ENCODE data around the gene TMEM87B.
"Not testable (repeated sequence)": the region's sequence is repeated elsewhere in the genome, so short reads cannot be mapped to it uniquely, and the experiment has no call there.

Gene TMEM87B

DNA sequence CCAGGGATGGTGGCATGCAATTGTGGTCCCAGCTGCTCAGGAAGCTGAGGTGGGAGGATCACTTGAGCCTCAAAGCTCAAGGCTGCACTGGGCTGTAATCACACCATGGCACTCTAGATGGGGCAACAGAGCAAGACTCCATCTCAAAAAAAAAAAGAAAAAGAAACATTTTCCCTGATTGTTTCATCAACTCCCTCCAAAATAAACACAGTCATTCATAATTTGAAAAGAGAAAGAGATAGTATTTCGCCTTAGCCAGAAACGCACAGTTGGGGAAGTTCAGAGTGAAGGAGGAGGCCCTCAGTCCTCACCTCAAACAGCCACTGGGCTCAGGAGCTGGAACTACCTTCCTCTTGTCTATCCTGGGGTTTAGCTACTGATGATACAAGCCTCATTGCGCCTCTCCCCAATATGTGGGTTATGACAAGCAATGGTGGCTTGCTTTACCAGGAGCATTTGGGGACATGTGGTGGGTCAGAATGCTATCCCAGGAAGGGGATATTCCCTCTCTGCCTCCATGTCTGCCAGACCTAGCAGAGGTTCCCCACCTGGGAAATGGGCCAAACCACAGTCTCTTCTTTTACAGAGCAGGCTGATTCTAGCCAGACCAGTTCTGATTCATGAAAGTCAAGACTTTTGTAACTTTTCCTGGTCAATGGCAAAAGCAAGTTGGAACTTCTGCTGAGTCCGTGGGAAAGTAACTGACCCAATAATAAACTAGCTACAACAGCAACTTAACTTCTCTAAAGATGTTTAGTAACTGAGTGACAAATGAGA lies 22.2 kb upstream of the TMEM87B start:
- DNase-seq (ENCODE audit: low spot score), result peak; percentile 37

DNA sequence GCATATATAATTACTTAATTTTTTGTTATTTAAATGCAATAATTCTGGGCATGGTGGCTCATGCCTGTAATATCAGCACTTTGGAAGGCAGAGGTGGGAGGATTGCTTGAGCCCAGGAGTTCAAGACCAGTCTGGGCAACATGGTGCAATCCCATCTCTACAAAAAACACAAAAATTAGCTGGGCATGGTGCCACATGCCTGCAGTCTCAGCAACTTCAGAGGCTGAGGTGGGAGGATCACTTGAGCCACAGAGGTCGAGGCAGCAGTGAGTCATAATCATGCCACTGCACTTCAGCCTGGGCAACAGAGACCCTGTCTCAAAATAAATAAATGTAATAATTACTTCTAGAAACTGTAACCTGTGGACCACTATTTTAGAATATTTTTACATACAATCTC lies 21.5 kb upstream of the TMEM87B start:
- no peak for DNase-seq (ENCODE audit: low spot score)

DNA sequence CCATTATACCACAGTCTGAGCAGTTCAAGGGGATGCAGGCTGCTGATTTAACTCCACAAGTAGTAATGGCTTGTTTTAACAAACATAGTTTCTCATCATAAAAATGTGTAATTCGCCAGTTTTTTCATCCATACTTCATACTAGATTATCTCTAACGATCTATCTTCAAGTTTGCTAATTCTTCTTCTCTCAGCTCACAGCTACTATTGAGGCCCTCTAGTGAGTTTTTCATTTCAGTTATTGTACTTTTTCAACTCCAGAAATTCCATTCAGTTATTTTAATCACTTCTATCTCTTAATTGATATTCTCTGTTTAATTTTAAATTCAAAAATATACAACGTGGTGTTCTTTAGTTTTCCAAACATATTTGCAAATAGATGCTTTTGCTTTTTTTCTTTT lies 20.1 kb upstream of the TMEM87B start:
- no peak for DNase-seq (ENCODE audit: low spot score)

DNA sequence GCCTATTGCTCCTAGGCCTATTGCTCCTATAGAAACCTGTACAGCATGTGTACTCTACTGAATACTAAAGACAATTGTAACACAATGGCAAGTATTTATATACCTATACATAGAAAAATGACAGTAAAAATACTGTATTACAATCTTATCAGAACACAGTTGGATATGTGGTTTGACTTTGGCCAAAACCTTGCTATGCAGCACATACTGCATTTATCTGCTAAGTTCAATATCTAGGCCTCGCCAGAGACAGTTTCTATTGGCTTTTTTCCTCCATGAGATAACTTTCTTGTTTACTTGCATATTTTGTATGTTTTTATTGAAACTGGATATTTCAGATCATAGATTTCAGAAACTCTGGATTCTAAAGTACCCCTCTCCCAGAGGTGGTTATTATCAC lies 19.3 kb upstream of the TMEM87B start:
- DNase-seq (ENCODE audit: low spot score), result no peak

DNA sequence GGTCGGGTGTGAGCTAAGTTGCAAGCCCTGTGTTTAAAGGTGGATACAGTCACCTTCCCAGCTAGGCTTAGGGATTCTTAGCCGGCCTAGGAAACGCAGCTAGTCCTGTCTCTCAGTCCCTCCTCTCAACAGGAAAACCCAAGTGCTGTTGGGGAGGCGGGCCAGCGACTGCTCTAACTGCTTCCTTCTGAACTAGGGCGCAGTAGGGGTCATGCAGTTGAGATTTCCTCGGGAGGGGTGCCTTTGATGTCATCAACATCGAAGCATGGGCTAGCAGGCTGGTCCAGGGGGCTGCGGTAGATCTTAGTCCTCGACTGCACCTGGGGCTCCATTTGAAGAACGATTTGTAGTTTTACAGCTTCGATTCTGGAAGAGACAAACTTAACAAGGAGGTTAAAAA lies 15.5 kb upstream of the TMEM87B start:
- not testable (repeated sequence) for DNase-seq (ENCODE audit: low spot score)

DNA sequence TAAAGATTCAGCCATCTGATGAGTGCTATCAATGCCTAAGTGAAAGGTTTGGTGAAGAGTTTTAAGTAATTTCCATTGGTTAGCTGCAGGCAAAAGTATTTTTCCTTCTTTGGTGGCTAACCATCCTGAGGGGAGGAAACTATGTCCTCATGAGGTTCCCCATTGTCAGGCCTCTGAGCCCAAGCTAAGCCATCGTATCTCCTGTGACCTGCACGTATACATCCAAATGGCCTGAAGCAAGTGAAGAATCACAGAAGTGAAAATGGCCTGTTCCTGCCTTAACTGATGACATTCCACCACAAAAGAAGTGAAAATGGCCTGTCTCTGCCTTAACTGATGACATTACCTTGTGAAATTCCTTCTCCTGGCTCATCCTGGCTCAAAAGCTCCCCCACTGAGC lies 15.0 kb upstream of the TMEM87B start:
- DNase-seq (ENCODE audit: low spot score), result not testable (repeated sequence)

DNA sequence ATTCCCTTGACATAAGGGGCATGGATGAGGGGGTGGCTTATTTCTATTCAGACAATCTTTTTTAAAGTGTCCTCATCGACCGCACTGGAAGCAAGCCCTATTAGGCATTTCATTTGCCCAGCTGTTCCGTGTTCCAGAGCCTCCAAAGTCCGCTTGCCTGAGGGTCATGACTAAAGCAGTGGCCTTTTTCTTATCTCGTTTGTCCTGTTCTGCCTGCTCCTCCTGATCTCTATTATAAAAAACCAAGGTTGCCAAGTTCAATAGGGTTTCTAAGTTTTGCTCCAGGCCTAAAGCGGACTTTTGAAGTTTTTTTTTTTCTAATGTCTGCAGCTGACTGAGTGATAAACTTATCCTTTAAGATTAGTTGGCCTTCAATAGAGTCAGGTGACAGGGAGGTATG lies 13.6 kb upstream of the TMEM87B start:
- not testable (repeated sequence) for DNase-seq (ENCODE audit: low spot score)

DNA sequence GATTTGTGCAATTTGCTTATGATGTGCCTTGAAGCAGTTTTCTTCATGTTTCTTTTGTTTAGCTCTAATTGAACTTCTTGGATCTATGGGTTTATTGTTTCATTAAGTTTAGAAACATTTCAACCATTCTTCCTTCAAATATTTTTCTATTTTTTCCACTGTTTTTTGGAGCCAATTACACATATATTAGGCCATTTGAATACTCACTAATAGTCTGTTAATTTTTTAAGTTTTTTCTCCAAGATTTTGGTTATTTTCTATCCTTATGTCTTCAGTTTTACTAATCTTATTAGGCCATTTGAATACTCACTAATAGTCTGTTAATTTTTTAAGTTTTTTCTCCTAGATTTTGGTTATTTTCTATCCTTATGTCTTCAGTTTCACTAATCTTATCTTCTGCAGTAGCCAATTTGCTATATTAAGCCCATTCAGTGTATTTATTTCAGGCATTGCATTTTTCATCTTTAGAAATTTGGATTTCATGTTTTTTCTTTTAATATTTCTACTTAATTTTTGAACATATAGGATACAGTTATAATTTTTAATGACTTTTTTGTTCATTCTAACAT lies 9.5 kb upstream of the TMEM87B start:
- no peak for DNase-seq (ENCODE audit: low spot score)

DNA sequence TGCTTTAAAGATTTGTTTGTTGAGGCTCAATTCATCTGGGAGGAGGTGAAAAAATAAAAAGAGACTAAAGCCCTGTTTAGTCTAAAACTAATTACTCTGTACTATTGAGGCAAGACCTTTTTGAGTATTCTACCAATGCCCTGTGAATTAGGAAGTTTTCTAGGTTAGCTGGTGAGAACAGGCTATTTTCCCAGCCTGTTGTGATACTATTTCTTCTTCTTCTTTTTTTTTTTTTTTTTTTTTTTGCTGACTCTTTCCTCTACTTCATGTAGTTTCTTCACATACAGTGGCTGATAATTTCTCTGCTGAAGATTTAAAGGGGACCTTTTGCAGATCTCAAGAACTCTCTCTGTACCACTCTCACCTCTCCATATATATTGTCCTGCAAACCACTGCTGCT lies 8.8 kb upstream of the TMEM87B start:
- no peak for DNase-seq (ENCODE audit: low spot score)

DNA sequence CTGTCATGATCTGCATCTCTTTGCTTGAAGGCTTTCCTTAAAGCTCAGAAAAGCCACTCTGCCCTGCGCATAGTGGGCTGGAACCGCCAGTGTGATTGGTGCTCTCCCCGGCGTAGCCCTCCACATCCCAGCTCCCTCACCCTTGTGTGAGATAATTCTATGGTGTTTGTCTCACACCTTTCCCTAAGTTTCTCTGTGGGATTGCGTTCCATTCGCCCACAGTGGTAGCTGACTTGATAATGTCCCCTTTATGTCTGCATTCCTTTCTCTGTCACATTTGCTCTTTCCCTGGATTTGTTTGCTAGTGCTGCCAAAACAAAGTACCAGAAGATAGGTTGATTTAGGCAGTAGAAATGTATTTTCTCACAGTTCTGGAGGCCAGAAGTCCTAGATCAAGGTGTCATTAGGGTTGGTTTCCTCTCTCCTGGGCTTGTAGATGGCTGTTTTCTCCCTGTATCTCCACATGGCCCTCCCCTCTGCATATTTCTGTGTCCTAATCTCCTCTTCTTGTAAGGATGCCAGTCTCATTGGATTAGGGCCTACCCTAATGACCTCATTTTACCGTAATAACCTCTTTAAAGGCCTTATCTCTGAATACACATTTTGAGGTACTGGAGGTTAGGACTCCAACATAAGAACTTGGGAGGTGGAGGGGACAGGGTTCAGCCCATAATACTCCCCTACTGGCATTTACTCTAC lies 7.4 kb upstream of the TMEM87B start:
- DNase-seq (ENCODE audit: low spot score), result no peak

DNA sequence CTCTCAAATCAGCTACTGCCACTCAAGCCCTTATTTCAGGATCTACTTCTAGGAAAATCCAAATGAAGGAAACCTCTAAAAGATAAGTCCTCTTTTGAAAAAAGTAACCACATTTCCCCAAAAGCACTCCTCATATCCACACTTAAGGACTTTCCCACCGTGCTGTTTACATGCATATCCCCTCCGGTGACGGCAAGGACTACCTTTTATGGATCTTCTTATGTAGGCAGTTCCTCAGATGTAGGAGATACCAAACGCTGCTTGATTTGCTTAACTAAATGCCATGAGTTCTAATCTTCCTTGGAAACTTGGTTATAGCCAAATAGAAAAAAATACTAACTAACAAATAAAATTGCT lies 6.9 kb upstream of the TMEM87B start:
- DNase-seq (ENCODE audit: low spot score), result no peak

DNA sequence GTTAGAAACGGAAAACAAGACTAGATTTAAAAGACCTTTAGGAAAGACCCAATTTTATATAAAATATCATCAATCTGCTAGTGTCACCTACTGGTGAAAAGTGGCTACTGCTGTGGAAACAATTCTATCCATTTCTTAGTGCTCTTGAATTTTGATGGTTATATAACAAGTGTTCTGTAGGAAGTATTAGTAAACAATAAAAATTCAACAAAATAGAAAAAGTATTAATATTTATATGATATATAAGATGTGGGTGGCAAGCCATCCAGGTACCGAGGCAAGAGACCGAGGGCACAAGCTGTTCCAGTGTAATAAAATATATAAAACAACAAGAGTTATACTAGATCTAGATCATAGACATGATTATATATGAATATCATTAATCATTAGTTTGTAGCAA lies 6.2 kb upstream of the TMEM87B start:
- DNase-seq (ENCODE audit: low spot score), result peak; percentile 68

DNA sequence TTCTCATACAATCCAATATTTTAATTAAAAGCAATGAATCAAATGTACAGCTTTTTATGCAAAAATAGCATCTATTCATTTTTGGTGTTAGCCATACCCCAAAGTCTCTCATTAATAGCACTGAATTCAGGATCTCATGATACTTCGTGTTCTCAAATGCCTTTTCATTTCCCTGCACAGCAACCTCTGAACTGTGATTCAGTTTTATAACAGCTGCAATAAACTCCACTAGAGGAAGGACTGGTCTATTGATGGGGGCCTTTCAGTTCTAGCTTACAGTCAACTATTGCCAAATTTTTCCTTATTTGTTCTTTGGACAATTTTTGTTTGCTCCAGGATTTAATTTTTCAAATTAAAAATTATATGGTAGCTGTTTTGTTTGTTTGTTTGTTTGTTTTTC lies 4.8 kb upstream of the TMEM87B start:
- no peak for DNase-seq (ENCODE audit: low spot score)

DNA sequence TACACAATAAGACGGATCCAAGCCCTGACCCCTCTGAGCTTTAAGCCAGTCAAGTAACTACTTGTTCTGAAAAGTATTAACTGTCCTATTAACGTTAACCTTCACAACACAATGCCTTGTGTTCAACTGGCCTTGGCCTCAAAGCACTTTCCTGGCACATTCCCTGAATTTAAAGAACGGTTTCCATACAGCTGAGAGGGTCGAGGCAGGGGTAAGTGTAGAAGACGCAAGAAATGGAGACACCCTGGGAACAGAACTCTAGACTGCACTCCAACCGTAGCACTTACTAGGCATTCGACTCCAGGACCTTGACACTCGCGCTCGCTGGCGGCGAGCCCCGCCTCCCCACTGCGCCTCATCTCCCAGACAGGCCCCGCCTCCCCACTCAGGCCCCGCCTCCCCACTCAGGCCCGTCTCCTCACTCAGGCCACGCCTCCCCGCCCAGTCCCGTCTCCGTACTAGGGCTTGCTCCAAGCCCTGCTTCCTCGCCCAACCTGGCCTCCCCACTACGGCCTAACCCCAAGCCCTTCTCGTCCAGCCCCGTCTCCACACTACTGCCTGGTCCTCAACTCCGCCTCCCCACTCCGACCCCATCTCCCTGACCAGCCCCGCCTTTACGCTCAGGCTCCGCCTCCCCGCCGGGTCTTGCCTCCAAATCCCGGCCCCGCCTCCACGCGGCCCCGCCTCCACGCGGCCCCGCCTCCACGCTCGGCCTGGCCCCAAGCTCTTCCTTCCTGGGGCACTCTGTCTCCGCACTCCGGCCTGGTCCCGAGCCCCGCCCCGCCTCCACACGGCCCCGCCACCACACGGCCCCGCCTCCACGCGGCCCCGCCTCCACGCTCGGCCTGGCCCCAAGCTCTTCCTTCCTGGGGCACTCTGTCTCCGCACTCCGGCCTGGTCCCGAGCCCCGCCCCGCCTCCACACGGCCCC lies 887 bp upstream of the TMEM87B start:
- DNase-seq (ENCODE audit: low spot score), result peak; percentile 97

DNA sequence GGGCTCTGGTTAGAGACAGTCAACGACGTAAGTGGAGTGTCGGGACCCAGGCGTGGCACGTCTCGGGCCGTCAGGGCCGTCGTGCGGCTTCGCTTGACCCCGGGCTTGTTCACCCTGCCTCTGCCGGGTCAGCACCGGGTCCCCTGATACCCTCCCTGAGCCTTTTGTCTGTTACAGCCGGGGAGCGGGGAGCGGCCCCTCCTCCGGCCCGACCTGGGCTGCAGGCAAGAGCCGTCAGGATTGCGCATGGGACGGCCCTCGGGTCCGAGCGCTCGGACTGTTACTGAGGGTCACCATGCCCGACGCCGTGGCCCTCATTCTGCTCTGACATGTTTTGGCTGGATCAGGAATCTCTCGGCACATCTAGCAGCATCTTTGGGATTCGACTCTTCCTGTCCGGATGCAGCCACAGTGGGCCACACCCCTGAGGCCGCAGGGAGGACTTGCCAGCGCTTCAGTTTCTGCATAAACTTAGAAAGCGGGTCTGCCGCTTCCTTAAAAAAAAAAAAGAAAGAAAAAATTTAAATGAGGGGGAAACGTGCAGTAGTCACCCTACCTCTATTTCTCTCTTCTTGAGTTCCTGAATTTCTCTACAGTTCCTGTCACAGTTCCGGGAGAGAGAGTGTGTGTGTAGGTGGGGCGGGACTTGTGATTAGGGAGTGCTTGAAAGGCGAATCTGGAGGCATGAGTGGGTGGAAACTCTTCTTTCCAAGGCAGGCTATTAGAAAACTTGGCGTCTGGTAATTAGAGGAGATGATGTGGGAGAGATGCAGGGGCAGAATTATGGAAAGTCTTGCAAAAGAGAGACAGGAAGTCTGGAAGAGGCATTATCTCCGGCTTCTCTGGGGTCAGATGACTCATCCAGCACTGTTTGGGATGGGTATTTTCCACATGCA lies 909 bp downstream of the TMEM87B start:
- peak; percentile 76 for DNase-seq (ENCODE audit: low spot score)

DNA sequence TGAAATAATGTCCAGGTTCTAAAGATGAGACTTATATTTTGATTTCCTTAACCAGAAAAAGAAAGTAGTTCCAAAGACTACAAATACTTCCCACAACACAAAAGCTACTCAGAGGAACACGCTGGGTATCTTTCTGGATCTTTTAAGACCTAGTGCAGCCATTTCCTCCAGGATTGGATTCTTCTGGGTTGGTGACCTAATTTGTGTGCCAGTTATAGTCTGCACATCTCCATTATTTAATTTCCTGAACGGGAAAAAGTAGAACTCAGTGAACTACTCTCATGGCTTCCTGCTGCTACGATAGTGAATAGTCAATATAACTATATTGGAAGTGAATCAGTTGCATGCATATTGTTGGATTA lies 1.5 kb downstream of the TMEM87B start:
- no peak for DNase-seq (ENCODE audit: low spot score)

DNA sequence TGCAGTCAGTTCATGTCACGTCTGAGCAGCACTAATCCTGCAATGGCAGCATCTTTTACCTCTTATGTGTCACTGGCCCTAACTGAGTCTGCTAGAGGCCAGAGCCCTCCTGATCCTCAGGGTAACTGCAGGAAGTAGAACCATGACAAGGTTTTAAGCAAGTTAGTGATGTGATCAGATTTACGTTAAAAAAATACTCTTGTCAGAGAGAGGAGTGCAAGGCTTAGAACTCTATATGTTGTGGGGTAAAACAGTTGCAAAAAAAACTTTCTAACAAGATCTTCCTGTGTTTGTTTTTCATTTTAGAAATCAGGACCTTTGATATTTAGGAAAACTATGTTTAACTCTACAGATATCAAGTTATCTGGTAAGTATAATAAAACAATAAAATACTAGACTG lies 4.6 kb downstream of the TMEM87B start:
- no peak for DNase-seq (ENCODE audit: low spot score)

DNA sequence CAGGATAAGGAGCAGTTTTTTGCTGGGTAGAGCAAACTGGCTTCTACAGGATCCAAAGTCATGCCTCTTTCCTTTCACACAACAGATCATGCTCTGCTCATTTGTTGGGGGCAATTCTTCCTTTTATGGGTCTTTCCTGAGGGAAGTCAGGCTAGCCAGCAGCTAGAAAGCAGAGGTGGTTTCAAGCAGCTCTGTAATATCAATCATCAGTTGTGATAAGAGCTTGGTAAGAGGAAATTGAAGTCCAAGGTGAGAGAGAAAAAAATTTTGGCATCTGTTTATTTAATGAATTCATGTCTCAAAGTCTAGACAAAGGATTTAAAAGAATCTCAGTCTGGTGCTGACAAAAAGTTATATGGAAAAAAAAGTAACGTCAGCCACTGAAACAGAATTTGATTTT lies 6.2 kb downstream of the TMEM87B start:
- DNase-seq (ENCODE audit: low spot score), result no peak

DNA sequence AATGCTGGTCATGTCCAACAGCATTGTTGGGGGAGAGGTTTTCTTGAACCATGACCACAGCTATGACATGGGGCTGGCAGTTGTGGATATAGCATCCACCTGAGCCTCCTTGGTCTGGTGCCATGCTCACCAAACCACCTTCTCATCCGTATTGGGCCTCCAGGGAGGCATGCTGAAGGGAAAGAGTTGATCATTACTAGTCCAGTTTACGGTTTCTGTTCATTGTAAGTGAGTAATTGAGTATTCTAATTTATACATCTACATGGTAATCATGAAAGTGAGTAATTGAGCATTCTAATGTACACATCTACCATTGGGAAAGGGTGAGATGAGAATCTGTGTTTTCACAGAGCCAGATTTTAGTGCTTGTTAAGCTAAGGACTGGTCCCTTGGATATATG lies 6.8 kb downstream of the TMEM87B start:
- DNase-seq (ENCODE audit: low spot score), result no peak

DNA sequence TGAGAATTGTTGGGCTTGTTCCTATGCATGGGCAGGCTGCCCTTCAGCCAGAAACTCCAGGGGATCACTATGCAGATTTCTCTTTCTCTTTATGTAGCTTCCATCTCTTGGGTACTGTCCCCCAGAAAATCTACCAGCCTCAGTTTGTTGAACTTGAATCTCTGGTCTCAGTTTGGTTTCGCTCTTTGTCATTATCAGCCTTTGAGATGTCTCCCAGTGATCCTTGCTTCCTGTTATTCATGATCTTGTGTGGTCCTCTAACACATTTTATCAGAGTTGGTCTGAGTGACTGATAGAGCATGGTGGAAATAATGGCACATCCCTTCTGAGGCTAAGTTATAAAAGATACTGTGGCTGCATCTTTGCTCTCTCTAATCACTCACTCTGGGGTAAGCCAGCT lies 7.8 kb downstream of the TMEM87B start:
- no peak for DNase-seq (ENCODE audit: low spot score)

DNA sequence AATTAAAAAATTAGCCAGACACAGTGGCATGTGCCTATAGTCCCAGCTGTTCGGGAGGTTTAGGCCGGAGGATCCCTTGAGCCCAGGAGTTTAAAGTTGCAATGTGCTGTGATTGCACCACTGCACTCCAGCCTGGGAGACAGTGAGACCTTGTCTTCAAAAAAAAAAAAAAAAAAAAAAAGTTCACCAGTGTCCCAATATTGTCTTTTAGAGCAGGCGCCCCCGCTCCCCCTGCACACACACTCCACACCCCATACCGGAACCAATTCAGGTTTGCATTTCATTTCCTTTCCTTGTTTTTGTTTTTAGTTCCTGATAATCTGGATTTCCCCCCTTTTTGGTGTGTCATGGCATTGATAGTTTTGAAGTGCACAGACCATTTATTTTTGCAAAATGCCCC lies 10.4 kb downstream of the TMEM87B start:
- no peak for DNase-seq (ENCODE audit: low spot score)

DNA sequence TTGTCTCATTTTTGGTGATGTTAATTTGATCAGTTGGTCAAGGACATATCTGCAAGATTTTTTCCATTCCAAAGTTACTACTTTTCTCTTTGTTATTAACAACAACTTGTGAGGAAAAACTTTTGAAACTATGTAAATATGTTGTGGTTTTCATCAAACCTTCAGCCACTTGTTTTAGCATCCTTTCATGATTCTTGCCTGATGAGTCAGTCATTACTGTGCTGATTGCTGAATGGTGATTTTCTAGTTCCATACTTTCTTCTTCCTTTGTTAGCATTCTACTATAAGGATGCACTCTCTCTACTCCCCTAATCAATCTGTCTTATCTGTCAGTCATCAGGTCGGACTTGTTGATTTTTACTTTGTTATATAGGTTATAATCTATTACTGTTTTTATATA lies 10.9 kb downstream of the TMEM87B start:
- no peak for DNase-seq (ENCODE audit: low spot score)

All from putamen (tissue), 1 donor.